Smooth muscle cell of the brain vasculature (primary cell): ENCODE results near the gene TNFRSF19.
"Not testable (repeated sequence)": the region's sequence is repeated elsewhere in the genome, so short reads cannot be mapped to it uniquely, and the experiment has no call there.

Experiments used
- DNase-seq: peaks from one replicate; pipeline ENCODE4 v3.0.0-alpha.2; 2012; ENCODE audit warnings: low read depth, low spot score

TNFRSF19 gene

DNA sequence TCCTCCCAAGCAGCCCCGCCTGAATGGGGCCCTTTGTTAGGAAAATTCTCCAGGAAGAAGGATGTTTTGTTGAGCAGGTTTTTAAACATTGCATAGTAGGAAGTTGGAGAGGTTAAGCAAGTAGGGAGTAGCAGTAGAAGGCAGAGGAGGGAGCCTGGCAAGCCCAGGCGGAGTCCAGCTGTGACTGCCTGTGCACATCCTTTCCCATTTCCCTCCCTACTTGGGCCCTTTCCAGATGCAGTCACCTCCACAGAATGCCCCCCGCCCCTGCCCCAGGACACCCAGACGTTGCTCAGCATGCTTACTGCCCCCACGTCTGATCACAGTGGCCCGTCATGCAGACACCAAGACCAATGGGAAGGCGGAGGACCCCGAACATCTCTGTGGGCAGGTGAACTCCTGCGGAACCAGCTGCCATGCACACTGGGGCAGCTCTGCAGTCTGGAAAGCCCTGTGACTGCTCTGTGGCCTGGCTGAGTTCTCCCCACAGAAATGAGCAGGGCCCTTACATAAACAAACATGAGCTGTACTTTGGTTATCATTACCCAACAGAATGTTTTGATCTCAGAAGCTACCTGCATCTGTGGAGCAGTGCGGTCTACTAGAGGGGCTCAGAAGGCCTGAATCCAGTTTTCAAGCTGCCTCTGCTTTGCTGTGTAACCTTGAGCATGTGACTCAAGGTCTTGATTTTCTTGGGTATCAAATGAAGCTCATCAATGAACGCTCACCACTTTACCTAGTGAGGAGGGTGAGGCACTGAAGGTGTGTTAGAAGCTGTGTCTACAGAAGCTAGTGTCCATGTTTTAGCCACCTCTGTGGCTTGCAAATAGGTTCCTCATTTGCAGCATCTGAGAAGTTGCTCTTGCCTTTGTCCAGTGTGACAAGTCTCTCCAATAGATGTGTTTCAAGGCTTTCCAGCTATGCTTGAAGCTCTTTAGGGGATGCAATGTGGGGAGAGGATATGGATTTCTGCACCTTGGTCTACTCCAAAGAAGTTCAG, 84.2 kb downstream of the TNFRSF19 start:
- no peak for DNase-seq

DNA sequence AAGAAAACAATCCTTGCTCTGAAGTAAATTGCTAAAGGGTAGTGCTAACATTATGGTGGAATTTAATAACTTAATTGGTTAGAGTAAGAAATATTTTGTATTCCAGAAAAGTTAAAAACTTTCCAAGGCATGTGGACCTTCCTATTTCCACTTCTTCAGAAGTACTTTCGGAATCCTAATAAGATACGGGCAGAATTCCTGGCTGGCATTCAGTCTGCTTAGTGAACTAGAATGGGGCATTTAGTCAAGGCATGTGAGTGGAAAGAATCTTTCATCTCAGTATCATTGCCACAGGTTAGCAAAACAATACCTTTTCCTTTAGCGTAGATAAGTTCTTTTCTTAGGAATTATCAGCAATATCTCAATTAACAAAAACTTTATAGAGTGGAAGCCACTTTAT, 85.1 kb downstream of the TNFRSF19 start:
- DNase-seq, result no peak

DNA sequence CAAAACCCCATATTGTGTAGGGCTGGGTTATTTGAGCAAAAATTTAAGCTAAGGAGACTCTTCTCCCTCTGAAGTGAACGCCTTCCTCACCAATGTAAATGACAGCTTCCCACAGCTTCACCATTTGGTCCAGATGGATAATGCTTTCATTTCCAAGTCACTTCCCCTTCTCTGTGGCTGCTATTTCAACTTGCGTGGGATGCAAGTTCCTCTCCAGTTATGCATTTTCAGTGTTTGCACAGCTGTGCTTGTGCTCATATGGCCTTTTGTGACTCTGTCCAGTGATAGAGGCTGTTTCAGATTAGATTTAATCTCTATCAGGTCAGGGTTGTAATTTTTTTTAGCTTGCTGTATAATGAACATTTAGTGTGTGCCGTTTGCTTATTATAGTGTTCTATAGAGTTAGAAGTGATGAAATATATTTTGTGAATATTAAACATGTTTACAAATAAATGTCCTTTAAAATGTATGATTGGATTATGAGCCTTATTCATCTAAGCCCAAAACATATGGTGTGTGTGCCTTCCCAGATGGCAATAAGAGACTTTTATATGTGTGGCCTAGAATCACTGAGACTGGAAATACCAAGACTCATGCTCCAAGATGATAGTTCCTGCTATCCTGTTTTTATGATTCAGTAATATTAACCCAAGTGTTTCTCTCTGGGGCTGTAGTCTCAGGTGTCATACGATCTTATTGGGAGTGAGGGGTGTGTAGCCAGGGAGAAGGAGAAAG, 86.6 kb downstream of the TNFRSF19 start:
- DNase-seq, result no peak

DNA sequence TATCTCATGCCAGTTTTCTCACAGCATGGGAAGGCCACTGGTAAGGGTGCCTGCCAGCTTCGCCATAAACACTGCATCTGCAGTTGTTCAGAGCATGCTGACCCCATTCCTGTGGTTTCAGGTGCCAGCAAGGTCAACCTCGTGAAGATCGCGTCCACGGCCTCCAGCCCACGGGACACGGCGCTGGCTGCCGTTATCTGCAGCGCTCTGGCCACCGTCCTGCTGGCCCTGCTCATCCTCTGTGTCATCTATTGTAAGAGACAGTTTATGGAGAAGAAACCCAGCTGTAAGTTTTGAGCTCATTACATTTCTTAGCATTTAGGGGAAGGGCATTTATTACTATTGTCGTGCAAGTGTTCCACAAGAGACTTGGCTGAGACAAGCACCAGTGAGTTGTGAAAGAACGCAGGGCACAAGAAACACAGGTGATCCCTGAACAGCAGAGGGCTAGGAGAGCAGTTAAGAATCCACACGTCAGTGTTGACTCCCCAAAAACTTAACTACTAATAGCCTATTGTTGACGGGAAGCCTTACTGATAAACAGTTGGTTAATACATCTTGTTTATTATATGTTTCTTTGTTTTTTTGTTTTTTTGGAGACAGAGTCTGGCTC, 88.8 kb downstream of the TNFRSF19 start:
- no peak for DNase-seq

DNA sequence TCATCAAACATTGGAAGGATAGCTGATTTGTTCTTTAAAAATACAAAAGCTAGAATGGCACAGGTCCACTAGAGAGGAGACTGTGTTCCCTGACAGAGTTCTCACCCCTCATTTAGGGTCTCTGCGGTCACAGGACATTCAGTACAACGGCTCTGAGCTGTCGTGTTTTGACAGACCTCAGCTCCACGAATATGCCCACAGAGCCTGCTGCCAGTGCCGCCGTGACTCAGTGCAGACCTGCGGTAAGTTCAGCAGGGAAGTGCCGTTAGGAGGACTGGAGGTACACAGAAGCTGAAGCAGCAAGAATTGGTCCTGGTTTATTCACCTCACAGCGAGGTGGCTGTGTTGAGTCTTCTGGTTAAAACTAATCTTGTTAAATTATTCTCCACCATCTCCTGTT, 90.0 kb downstream of the TNFRSF19 start:
- DNase-seq, result no peak

DNA sequence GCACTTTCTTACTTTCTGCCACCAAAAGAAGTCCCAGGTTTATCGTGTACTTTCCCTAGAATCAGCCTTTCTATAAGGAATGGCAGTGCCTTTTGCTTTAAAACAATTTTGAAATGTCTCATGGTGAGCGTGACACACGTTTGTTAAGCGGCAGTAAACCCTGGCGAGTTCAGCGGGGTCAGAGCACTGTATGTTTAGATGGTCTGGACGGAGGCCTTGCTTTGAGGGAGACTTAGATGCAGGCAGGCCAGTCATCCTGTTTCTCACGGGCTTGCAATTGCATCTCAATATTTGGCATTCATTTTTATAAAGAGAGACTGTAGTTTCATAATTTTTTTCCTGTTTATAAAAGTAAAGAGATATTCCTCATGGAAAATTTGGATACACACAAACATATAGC, 96.4 kb downstream of the TNFRSF19 start:
- DNase-seq, result no peak

DNA sequence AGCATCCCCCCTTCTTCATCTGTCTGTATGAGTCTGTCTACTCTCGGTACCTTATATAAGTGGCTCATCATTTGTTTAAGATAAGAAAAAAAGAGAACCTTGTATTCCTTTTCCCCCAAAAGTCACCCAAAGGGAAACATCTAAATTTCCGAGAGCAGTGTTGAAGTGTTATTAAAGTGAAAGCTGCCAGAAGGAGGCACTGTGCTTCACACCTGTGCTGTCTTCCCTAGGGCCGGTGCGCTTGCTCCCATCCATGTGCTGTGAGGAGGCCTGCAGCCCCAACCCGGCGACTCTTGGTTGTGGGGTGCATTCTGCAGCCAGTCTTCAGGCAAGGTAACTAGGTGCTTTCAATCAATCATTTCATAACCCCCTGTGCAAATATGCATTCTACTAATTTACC, 97.5 kb downstream of the TNFRSF19 start:
- no peak for DNase-seq

DNA sequence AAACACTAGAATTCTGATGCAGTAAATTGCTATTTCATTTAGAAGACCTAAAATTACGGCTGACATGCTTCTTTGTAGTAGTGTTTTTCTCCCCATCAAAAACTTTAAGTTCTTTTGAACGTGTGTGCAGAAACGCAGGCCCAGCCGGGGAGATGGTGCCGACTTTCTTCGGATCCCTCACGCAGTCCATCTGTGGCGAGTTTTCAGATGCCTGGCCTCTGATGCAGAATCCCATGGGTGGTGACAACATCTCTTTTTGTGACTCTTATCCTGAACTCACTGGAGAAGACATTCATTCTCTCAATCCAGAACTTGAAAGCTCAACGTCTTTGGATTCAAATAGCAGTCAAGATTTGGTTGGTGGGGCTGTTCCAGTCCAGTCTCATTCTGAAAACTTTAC, 98.3 kb downstream of the TNFRSF19 start:
- no peak for DNase-seq

DNA sequence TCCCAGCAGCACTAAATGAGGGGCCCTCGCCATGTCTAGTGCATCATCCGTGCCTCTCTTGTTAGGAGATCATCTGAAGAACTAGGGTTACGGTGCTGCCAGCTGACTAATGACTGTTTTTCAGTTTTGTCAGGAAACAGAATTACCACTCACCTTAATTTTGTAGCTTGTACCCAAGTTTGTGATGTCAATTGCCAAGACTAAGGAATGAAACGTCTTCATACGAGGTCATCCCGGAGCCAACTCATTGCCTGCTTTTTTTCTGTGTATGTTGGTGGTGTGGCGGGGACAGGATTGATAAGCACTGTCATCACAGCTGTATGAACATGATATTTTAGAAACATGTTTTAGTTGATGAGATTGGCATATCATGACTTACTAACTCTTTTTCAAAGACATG, 100.6 kb downstream of the TNFRSF19 start:
- no peak for DNase-seq

DNA sequence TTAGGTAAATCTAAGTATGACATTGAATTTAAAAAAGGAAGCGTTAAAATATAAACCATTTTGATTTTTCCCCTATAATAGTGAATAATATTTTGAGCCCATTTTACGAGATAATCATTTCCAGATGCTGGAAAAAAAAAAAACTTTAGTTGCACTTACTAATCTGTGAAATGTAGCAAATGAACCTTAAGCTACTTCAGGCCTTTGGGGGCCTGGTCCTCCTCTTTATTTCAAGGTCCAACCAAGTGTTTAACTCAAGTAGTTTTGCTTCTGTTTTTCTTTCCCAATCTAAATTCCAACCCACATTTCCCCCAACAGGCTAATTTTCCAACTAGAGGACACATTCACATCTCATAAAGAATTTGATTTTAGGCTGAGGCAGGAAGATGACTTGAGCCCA, 101.2 kb downstream of the TNFRSF19 start:
- no peak for DNase-seq

DNA sequence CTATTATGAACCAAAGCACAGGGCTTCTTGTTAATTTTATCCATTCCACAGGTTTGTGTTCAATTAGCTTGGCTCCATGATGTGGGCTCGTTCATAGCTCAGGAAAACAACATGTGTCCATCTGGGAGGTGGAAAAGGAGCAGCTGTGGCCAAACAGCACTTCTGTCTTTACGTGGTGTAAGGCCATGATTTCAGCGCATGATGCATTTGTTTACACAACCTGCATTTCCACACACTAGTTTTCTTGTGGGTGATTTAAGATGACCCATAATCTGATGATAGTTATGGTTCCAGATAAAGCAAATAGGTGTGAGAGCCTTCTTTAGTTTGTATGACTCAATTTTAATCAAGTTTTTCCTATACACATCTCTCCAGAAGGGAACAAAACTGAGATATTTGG, 101.7 kb downstream of the TNFRSF19 start:
- no peak for DNase-seq

DNA sequence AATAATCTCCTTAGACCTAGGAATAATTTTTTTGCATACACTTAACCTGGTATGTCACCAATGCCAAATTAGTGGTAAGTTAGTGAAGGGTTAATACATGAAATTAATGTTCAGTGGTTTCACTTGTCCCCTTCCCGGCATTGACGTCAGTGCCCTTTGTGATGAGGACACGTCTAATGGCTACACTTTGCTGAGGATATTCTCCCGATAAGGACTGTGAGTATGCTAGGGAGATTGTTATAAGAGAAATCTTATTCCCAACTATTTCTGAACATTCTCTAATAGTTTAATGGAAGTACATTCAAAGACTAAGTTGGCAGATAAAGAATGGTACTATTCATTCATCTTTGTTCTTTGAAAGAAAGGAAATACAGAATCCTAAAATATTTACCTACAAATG, 102.4 kb downstream of the TNFRSF19 start:
- DNase-seq, result no peak

DNA sequence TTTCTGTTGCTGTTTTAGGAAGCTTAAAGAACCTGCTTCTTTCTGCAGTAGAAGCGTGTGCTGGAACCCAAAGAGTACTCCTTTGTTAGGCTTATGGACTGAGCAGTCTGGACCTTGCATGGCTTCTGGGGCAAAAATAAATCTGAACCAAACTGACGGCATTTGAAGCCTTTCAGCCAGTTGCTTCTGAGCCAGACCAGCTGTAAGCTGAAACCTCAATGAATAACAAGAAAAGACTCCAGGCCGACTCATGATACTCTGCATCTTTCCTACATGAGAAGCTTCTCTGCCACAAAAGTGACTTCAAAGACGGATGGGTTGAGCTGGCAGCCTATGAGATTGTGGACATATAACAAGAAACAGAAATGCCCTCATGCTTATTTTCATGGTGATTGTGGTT, 103.1 kb downstream of the TNFRSF19 start:
- DNase-seq, result no peak

DNA sequence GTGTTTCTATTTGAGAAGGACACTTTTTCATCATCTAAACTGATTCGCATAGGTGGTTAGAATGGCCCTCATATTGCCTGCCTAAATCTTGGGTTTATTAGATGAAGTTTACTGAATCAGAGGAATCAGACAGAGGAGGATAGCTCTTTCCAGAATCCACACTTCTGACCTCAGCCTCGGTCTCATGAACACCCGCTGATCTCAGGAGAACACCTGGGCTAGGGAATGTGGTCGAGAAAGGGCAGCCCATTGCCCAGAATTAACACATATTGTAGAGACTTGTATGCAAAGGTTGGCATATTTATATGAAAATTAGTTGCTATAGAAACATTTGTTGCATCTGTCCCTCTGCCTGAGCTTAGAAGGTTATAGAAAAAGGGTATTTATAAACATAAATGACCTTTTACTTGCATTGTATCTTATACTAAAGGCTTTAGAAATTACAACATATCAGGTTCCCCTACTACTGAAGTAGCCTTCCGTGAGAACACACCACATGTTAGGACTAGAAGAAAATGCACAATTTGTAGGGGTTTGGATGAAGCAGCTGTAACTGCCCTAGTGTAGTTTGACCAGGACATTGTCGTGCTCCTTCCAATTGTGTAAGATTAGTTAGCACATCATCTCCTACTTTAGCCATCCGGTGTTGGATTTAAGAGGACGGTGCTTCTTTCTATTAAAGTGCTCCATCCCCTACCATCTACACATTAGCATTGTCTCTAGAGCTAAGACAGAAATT, 103.8 kb downstream of the TNFRSF19 start:
- no peak for DNase-seq

DNA sequence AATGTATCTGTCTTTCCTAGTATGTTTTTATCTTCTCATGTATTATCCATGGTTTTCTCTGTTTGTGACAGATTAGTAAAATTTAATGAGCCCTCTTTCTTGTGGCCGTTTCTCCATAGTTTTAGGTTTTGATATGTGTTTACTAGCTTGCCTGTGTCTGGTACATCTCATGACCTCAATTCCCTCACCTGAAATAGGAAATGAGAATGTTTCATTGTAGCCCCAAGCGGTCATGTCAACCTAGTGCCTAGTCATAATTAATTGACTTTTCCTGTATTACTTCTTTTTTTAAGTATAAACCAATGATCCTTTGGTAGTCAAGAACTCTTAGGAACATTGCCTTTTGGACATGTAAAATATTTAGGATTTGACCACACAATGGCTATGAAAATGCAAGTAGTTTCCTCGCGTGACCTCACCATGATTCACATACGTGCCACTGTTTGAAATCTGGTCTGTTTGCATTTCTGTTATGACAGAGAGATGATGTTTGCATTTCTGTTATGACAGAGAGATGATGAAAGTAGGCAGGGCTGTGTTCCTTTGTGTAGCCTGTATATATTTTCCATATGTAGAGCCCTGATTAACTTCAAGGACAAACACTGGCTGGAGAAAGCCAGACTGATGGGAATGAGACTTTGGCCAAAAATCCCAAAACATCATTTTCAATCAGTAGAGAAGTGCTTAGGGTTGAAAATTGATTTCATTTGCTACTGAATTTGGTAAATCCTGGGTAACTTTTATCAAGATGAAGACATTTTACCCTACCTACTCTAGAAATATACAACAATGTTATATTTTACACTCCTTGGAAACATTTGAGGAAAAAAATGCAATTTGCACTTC, 104.8 kb downstream of the TNFRSF19 start:
- DNase-seq, result no peak

DNA sequence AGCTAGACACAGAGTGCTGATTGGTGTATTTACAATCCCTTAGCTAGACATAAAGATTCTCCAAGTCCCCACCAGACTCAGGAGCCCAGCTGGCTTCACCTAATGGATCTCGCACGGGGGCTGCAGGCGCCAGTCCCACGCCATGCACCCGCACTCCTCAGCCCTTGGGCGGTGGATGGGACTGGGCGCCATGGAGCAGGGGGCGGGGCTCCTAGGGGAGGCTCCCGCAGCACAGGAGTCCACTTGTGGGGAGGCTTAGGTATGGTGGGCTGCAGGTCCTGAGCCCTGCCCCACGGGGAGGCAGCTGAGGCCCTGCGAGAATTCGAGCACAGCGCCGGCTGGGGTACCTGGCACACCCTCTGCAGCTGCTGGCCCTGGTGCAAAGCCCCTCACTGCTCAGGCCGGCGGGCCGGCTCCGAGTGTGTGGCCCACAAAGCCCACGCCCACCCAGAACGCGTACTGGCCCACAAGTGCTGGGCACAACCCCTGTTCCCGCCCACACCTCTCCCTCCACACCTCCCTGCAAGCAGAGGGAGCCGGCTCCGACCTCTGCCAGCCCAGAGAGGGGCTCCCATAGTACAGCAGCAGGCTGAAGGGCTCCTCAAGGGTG, 107.6 kb downstream of the TNFRSF19 start:
- not testable (repeated sequence) for DNase-seq

DNA sequence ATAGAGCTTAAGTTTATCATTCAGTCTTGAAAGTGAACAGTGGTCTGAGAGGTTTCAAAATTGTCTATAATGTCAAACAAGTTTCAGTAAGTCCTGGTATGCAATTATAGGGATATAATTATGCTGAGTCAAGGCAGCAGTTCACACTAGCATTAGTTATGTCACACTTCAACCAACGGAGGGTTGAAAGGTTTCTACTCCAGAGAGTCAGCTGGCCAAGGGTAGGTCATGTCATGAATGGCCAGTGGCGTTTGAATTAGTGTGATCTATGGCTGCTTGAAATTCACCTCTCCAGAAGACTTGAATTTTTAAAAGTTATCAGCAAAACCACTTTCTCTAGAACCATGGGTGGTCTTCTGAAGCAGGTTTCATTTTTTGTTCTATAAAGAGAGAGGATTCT, 108.6 kb downstream of the TNFRSF19 start:
- no peak for DNase-seq

DNA sequence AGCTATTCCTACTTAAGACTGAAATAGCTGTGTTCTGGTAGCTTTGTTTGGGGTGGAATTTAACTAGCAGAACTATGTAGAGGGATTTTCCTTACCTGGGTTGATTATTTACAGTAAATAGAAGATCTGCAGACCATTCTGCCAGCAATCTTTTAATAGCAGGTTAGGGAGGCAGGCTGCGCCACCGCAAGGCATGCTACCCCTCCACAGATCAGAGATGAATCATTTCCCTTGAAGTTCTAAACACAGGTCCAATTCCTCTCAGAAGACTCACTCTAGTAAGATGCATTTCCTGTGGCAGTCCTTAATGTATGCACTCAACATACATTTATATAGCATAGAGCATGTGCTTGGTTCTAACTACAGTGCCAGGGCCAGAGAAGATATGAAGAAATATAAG, 109.0 kb downstream of the TNFRSF19 start:
- DNase-seq, result no peak

DNA sequence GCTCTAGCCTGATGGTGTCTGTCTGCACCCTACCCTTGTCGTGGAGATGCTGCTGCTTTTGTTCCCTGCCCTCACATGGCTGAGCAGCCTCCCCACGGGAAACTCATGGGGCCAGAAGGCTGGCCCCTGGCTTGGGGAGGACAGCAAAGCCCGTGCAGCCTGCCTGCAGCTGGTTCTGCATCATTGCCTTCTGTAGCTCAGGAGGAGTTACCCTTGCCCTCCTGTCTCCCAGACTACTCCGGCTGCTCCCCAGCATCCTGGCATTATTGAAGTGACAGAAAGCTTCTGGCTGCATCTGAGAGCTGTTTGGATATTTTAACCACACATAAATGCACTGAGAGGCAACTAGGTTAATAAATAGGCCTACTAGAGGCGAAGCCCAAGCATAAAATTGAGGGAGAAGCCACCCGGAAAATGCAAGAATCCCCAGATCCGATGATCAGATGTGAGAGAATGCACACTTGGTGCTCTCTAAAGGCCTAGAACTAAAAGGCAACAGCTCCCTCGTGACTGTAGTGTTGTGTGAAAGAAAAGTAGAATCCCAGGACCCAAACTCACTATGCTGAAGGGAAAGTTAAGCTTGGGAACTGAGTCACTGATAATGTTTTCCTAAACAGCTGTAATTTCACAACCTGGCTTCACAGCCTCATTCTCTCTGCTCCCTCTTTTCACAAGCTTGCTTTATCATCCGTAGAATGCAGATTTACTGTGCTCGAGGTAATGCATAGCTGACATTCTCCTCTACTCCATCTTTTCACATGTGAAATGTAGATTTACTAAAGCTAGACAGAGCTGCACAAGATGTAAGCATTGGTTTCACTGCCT, 110.8 kb downstream of the TNFRSF19 start:
- no peak for DNase-seq
